GM18508 (cell line): ENCODE measurements around the gene THRA.

ENCODE experiments used
- ATAC-seq: cut with Tn5 transposase; IDR thresholded peaks from one replicate; pipeline ENCODE4 v1.9.1; 2021; ENCODE audit warnings: moderate number of reproducible peaks; ENCODE audit not compliant: insufficient read depth, unreplicated experiment

The THRA gene

GRCh38 chr17:40075942-40076498, 13.3 kb downstream of the THRA start:
- no peak for ATAC-seq

GRCh38 chr17:40076591-40076990, 13.8 kb downstream of the THRA start:
- ATAC-seq = no peak

- ATAC-seq = no peak
Observed at GRCh38 chr17:40079545-40079944, 16.8 kb downstream of the THRA start.

GRCh38 chr17:40084477-40084876, 21.7 kb downstream of the THRA start:
- ATAC-seq = no peak

GRCh38 chr17:40086150-40087044, 23.6 kb downstream of the THRA start:
- ATAC-seq = no peak

- ATAC-seq = no peak
Observed at GRCh38 chr17:40087049-40087794, 24.5 kb downstream of the THRA start.

GRCh38 chr17:40087903-40088718, 25.3 kb downstream of the THRA start:
- ATAC-seq = no peak

- no peak for ATAC-seq
Observed at GRCh38 chr17:40089077-40089895, 26.5 kb downstream of the THRA start.

GRCh38 chr17:40090237-40091119, 27.7 kb downstream of the THRA start:
- ATAC-seq = no peak

GRCh38 chr17:40091691-40092397, 29.1 kb downstream of the THRA start:
- ATAC-seq = no peak

- ATAC-seq = no peak
Observed at GRCh38 chr17:40092581-40092980, 29.8 kb downstream of the THRA start.

GRCh38 chr17:40093005-40093579, 30.3 kb downstream of the THRA start:
- ATAC-seq = no peak

GRCh38 chr17:40093580-40094201, 30.9 kb downstream of the THRA start:
- ATAC-seq = no peak

- ATAC-seq = no peak
Observed at GRCh38 chr17:40094874-40095273, 32.1 kb downstream of the THRA start.

GRCh38 chr17:40095351-40095943, 32.7 kb downstream of the THRA start:
- ATAC-seq = no peak

- ATAC-seq = peak; percentile 36
Observed at GRCh38 chr17:40095944-40096791, 33.4 kb downstream of the THRA start.
